AG04450 (cell line): ENCODE results near the gene CRYBA2. TPM values are rescaled to one million over a fixed set of nuclear protein-coding genes. Genes with fewer than 3 reads are reported as not detected.

Source experiments
- CTCF ChIA-PET: fragments of 300-600, 350-600 bp; formaldehyde crosslinking; extraction: SDS; loops from one replicate; lab custom pipeline; 2022; ENCODE audit warnings: antibody characterized with exemption, inconsistent platforms; lab: Charles Lee
- POLR2A ChIA-PET: fragments of 350-600 bp; formaldehyde crosslinking; extraction: SDS; loops from one replicate; lab custom pipeline; 2021; ENCODE audit warnings: antibody characterized with exemption, inconsistent platforms; lab: Yijun Ruan, JAX
- DNase-seq: peaks from one replicate; pipeline ENCODE4 v3.0.0-alpha.2; 2011; ENCODE audit warnings: low read depth, low spot score
- H3K27ac ChIP-seq: one replicate; pipeline ENCODE4 v1.5.1; 2012; ENCODE audit warnings: low read depth, low read length, control low read depth
- H3K27me3 ChIP-seq: one replicate; pipeline ENCODE4 v1.6.0; 2012; ENCODE audit warnings: low read length; ENCODE audit not compliant: control insufficient read depth, insufficient read depth
- H3K4me3 ChIP-seq: 2 replicates; pipeline ENCODE4 v1.5.1; 2011; ENCODE audit warnings: mild to moderate bottlenecking, low read depth, low read length, control low read depth
- H3K9me3 ChIP-seq: 2 replicates; pipeline ENCODE4 v1.5.1; 2012; ENCODE audit warnings: low read length; ENCODE audit not compliant: control insufficient read depth, insufficient read depth
- polyA plus RNA-seq: library from polyadenylated mRNA; depleted of rRNA; stranded (reverse); fragments of >200 nt; gene quantifications from 2 replicates; pipeline ENCODE4 v1.2.3, GENCODE V29; 2011
- TF ChIP-seq, protein P1 (sequence below): IDR thresholded peaks from 2 replicates; pipeline ENCODE4 v1.5.1; 2011; ENCODE audit warnings: low read depth, low read length, control low read depth, inconsistent platforms

Gene CRYBA2
- polyA plus RNA-seq, 1 experiment, result 0.19 TPM

DNA sequence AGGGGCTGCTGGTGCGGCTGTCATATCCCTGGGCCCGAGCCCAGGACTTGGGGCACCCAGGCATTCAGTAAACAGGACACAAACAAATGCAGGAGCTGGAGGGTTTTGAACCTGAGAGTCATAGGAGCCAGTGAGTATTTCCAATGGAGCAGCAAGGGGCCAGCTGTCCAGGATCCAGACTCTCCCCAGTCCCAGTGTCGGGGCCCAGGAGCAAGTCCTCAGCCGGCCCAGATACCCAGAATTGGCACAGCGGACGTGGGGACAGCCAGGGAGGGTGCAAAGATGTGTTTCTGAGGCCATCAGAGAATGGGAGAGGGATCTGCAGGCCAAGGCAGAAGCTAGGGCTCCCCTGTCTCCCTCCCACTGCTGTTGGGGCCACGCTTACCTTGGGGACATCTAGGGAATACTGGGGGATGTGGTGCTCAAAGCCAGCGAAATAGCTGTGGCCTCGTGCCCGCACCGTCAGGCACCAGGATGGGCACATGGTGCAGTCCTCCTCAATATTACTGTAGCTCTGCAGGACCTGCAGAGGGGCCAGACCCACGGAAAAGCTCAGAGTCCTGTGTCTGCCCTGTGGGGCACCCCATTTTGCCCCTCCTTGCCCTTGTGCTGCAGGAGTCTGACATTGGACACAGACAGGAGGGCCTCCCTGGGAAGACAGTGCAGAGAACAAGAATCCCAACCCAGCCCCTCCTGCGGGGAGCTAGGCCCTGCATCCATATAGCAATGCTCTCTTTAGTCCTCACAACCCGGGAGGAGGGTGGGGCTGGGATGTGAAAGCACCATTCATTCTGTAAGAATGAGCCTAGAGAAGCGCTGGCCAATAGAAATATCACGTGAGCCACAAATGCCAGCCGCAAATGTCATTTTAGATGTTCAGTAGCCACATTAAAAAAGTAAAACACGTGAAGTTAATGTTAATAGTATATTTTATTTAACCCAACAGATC lies 32.7 kb upstream of the CRYBA2 start:
- TF ChIP-seq, protein P1, sequence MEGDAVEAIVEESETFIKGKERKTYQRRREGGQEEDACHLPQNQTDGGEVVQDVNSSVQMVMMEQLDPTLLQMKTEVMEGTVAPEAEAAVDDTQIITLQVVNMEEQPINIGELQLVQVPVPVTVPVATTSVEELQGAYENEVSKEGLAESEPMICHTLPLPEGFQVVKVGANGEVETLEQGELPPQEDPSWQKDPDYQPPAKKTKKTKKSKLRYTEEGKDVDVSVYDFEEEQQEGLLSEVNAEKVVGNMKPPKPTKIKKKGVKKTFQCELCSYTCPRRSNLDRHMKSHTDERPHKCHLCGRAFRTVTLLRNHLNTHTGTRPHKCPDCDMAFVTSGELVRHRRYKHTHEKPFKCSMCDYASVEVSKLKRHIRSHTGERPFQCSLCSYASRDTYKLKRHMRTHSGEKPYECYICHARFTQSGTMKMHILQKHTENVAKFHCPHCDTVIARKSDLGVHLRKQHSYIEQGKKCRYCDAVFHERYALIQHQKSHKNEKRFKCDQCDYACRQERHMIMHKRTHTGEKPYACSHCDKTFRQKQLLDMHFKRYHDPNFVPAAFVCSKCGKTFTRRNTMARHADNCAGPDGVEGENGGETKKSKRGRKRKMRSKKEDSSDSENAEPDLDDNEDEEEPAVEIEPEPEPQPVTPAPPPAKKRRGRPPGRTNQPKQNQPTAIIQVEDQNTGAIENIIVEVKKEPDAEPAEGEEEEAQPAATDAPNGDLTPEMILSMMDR, result no peak
- CTCF ChIA-PET, result interaction anchor here (8.7 kb wide), 1 partner anchor 128 kb away, joined by 250 read pairs; the partner anchor contains the start of gene NHEJ1
- Histone ChIP-seq H3K4me3 (no peak overlapping the region), H3K27ac (no peak overlapping the region), H3K27me3 (peaks cover 41% of the 10 kb centered on the region), H3K9me3 (no peaks in the 10 kb centered on the region; the same call in 1 of the 2 replicates)
- no peak for DNase-seq
- POLR2A ChIA-PET, result interaction anchor here (0.6 kb wide), 1 partner anchor 179 kb away, joined by 3 read pairs; no protein-coding TSS in a partner anchor

DNA sequence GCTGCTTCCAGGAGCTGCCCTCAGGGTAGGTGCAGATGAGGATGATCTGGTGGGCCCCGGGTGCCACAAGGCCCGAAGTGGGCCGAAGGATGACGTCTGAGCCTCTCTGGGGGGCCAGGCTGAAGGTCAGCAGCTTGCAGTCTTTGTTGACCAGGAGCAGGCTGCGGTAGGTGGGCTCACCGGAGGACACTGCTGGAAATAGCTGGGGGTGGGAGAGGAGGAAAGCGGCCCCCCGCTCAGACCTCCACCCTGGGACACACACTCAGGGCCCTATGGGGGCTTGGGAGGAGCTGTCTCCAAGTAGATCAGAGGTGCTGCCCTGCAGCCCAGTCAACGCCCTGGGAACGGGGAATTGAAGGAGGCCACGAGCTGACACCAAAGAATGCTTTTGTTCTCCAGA lies 30.8 kb upstream of the CRYBA2 start:
- H3K9me3 ChIP-seq, result no peaks in the 10 kb centered on the region; the same call in 1 of the 2 replicates
- H3K4me3 ChIP-seq, result no peak overlapping the region
- ChIA-PET POLR2A (interaction anchor here (0.6 kb wide), 1 partner anchor 111 kb away, joined by 6 read pairs; no protein-coding TSS in a partner anchor), CTCF (interaction anchor here (0.6 to 1.5 kb wide), 5 partner anchors 28 to 218 kb away, joined by 3 to 5 read pairs (median 4); no protein-coding TSS in a partner anchor)
- TF ChIP-seq, protein P1, result no peak
- no peak for DNase-seq
- H3K27ac ChIP-seq, result no peak overlapping the region
- H3K27me3 ChIP-seq, result peaks cover 43% of the 10 kb centered on the region

GRCh38 chr2:219023045-219023605 lies 29.9 kb upstream of the CRYBA2 start:
- peaks cover 48% of the 10 kb centered on the region for H3K27me3 ChIP-seq

GRCh38 chr2:219022616-219023015 lies 29.4 kb upstream of the CRYBA2 start:
- H3K27me3 ChIP-seq, result peaks cover 53% of the 10 kb centered on the region
- no peak overlapping the region for H3K4me3 ChIP-seq
- TF ChIP-seq, protein P1, result no peak
- DNase-seq, result no peak
- no peak overlapping the region for H3K27ac ChIP-seq
- CTCF ChIA-PET, result no interaction called here
- POLR2A ChIA-PET, result no interaction called here
- H3K9me3 ChIP-seq, result no peaks in the 10 kb centered on the region; the same call in 1 of the 2 replicates

More at GRCh38 chr2:219023045-219023605, 29.9 kb upstream of the CRYBA2 start:
- no peak overlapping the region for H3K27ac ChIP-seq
- CTCF ChIA-PET, result no interaction called here
- POLR2A ChIA-PET, result no interaction called here
- no peak for DNase-seq
- no peak overlapping the region for H3K4me3 ChIP-seq
- TF ChIP-seq, protein P1, result no peak
- H3K9me3 ChIP-seq, result no peaks in the 10 kb centered on the region; the same call in 1 of the 2 replicates
